SJCRH30 (cell line): ENCODE data around the gene TSKU. TPM values are rescaled to one million over a fixed set of nuclear protein-coding genes. Genes with fewer than 3 reads are reported as not detected.

Source experiments
- DNase-seq, 2 experiments: peaks; one replicate each; pipeline ENCODE4 v3.0.0-alpha.2; 2015 to 2020
- H3K27ac ChIP-seq: fragments of 250-450 bp; sonication (Bioruptor Pico); 2 replicates; pipeline ENCODE4 v1.5.1; 2020; ENCODE audit warnings: mild to moderate bottlenecking, moderate library complexity
- H3K27me3 ChIP-seq: fragments of 250-450 bp; sonication (Bioruptor Pico); 2 replicates; pipeline ENCODE4 v1.5.1; 2020; ENCODE audit warnings: mild to moderate bottlenecking, moderate library complexity
- H3K36me3 ChIP-seq: fragments of 250-450 bp; sonication (Bioruptor Pico); 2 replicates; pipeline ENCODE4 v1.5.1; 2020; ENCODE audit warnings: mild to moderate bottlenecking, moderate library complexity
- H3K4me1 ChIP-seq: fragments of 250-450 bp; sonication (Bioruptor Pico); 2 replicates; pipeline ENCODE4 v1.5.1; 2020; ENCODE audit warnings: mild to moderate bottlenecking, moderate library complexity
- H3K4me3 ChIP-seq: fragments of 250-450 bp; sonication (Bioruptor Pico); 2 replicates; pipeline ENCODE4 v1.5.1; 2020; ENCODE audit warnings: mild to moderate bottlenecking, moderate library complexity
- H3K9me3 ChIP-seq: fragments of 250-450 bp; sonication (Bioruptor Pico); replicated peaks from 2 replicates; pipeline ENCODE4 v1.5.1; 2020; ENCODE audit warnings: mild to moderate bottlenecking, moderate library complexity
- total RNA-seq: library from RNA; depleted of rRNA; stranded (reverse); fragments of >200 nt; shearing (Covaris generic); gene quantifications from 2 replicates; pipeline ENCODE4 v1.2.3, GENCODE V29; 2014

The TSKU gene
- total RNA-seq, 1 experiment from 2014 or later, result 18.2 TPM

DNA sequence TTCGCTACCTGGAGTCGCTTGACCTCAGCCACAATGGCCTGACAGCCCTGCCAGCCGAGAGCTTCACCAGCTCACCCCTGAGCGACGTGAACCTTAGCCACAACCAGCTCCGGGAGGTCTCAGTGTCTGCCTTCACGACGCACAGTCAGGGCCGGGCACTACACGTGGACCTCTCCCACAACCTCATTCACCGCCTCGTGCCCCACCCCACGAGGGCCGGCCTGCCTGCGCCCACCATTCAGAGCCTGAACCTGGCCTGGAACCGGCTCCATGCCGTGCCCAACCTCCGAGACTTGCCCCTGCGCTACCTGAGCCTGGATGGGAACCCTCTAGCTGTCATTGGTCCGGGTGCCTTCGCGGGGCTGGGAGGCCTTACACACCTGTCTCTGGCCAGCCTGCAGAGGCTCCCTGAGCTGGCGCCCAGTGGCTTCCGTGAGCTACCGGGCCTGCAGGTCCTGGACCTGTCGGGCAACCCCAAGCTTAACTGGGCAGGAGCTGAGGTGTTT is 12.8 kb downstream of the TSKU start:
- DNase-seq, result no peak
- H3K27ac ChIP-seq, result no peak overlapping the region
- H3K4me1 ChIP-seq, result peaks cover 17% of the 10 kb centered on the region; the same call in 1 of the 2 replicates
- no peaks in the 10 kb centered on the region for H3K36me3 ChIP-seq
- no peaks in the 10 kb centered on the region for H3K27me3 ChIP-seq
- H3K4me3 ChIP-seq, result no peak overlapping the region
- H3K9me3 ChIP-seq, result no peaks in the 10 kb centered on the region

GRCh38 chr11:76796511-76797198 is 13.5 kb downstream of the TSKU start:
- no peaks in the 10 kb centered on the region for H3K9me3 ChIP-seq
- DNase-seq, result no peak
- H3K27me3 ChIP-seq, result no peaks in the 10 kb centered on the region
- no peaks in the 10 kb centered on the region for H3K36me3 ChIP-seq
- no peak overlapping the region for H3K27ac ChIP-seq
- no peak overlapping the region for H3K4me3 ChIP-seq
- peaks cover 17% of the 10 kb centered on the region; the same call in 1 of the 2 replicates for H3K4me1 ChIP-seq

DNA sequence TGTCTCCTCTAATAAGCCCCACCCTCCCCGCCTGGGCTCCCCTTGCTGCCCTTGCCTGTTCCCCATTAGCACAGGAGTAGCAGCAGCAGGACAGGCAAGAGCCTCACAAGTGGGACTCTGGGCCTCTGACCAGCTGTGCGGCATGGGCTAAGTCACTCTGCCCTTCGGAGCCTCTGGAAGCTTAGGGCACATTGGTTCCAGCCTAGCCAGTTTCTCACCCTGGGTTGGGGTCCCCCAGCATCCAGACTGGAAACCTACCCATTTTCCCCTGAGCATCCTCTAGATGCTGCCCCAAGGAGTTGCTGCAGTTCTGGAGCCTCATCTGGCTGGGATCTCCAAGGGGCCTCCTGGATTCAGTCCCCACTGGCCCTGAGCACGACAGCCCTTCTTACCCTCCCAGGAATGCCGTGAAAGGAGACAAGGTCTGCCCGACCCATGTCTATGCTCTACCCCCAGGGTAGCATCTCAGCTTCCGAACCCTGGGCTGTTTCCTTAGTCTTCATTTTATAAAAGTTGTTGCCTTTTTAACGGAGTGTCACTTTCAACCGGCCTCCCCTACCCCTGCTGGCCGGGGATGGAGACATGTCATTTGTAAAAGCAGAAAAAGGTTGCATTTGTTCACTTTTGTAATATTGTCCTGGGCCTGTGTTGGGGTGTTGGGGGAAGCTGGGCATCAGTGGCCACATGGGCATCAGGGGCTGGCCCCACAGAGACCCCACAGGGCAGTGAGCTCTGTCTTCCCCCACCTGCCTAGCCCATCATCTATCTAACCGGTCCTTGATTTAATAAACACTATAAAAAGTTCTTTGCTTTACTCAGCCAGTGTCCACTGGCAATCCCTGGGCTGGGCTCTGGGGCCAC is 14.4 kb downstream of the TSKU start:
- H3K4me3 ChIP-seq, result no peak overlapping the region
- H3K27me3 ChIP-seq, result no peaks in the 10 kb centered on the region
- no peaks in the 10 kb centered on the region for H3K36me3 ChIP-seq
- no peaks in the 10 kb centered on the region for H3K9me3 ChIP-seq
- H3K27ac ChIP-seq, result no peak overlapping the region
- peaks cover 17% of the 10 kb centered on the region; the same call in 1 of the 2 replicates for H3K4me1 ChIP-seq
- DNase-seq, result no peak

DNA sequence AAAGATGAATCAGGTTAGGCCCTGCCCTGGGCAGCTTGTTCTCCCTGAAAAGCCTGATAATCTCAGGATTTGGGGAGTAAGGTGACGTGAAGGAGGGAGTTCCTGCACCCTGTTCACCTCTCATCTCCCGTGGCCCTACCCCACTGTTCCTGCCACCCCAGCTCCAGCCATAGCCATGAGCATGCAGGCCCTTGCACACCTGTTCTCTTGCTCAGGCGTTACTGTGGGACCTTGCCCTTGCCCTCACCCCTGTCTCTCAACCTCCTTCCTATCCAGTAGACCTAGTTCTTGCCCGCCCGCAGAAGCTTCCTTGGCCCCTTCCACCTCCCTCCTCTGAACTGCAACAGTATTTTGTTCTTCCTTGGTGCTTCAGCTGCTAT is 15.0 kb downstream of the TSKU start:
- no peak for DNase-seq
- H3K36me3 ChIP-seq, result no peaks in the 10 kb centered on the region
- H3K4me3 ChIP-seq, result no peak overlapping the region
- H3K27me3 ChIP-seq, result no peaks in the 10 kb centered on the region
- H3K9me3 ChIP-seq, result no peaks in the 10 kb centered on the region
- H3K27ac ChIP-seq, result no peak overlapping the region
- peaks cover 12% of the 10 kb centered on the region; the same call in 1 of the 2 replicates for H3K4me1 ChIP-seq

DNA sequence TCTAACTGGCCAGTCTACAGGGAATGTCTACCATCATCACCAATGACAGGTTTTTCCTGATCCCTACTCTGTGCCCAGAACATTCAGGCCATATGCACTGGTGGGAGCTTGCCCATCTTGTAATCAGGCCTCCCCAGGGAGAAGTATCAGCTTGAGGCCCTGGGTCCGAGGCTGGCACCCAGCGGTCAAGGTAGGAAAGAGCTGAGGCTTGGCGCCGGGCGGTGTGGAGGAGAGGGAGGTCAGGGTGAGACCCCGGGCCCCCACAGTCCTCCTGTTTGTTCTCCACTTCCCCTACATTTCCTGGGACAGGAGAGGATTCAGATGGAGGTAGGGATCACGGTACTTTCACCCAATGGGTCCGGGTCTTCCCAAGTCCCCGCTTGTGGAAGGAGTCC is 15.5 kb downstream of the TSKU start:
- Histone ChIP-seq H3K4me3 (no peak overlapping the region), H3K27ac (no peak overlapping the region), H3K4me1 (peaks cover 7% of the 10 kb centered on the region; the same call in 1 of the 2 replicates), H3K27me3 (no peaks in the 10 kb centered on the region), H3K9me3 (no peaks in the 10 kb centered on the region), H3K36me3 (no peaks in the 10 kb centered on the region)
- no peak for DNase-seq

- peaks cover 1% of the 10 kb centered on the region; the same call in 1 of the 2 replicates for H3K4me1 ChIP-seq
- H3K27me3 ChIP-seq, result no peaks in the 10 kb centered on the region
- no peak overlapping the region for H3K4me3 ChIP-seq
- no peak for DNase-seq
- no peak overlapping the region for H3K27ac ChIP-seq
- no peaks in the 10 kb centered on the region for H3K9me3 ChIP-seq
- H3K36me3 ChIP-seq, result no peaks in the 10 kb centered on the region
Observed at GRCh38 chr11:76799066-76799804, 16.1 kb downstream of the TSKU start.

GRCh38 chr11:76800466-76801200 is 17.5 kb downstream of the TSKU start:
- DNase-seq, result no peak
- no peaks in the 10 kb centered on the region for H3K4me1 ChIP-seq
- H3K36me3 ChIP-seq, result no peaks in the 10 kb centered on the region
- H3K27me3 ChIP-seq, result no peaks in the 10 kb centered on the region
- no peak overlapping the region for H3K4me3 ChIP-seq
- H3K27ac ChIP-seq, result no peak overlapping the region
- no peaks in the 10 kb centered on the region for H3K9me3 ChIP-seq

DNA sequence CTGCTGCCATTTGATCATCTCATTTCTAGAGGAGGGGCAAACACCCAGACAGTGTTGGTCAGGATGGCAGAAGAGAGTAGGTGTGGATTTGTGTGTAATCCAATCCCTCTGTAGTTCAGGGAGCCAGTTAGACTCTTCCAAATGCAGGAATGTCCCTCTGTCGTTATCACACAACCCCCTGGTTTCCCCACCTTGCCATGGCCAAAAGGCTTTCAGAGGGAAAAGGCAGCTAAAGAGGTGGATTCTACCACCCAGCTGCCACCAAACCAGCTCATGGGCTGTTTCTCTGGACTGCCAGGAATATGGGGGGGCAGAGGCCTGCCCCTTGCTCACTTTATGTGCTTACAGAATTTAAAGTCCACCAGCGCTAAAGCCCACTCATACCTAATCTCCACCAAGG is 18.1 kb downstream of the TSKU start:
- DNase-seq, result no peak
- H3K4me1 ChIP-seq, result no peaks in the 10 kb centered on the region
- H3K36me3 ChIP-seq, result no peaks in the 10 kb centered on the region
- no peaks in the 10 kb centered on the region for H3K27me3 ChIP-seq
- no peak overlapping the region for H3K27ac ChIP-seq
- H3K4me3 ChIP-seq, result no peak overlapping the region
- H3K9me3 ChIP-seq, result no peaks in the 10 kb centered on the region

- H3K4me1 ChIP-seq, result no peaks in the 10 kb centered on the region
- DNase-seq, result no peak
- no peak overlapping the region for H3K4me3 ChIP-seq
- no peaks in the 10 kb centered on the region for H3K27me3 ChIP-seq
- H3K27ac ChIP-seq, result no peak overlapping the region
- no peaks in the 10 kb centered on the region for H3K9me3 ChIP-seq
- H3K36me3 ChIP-seq, result no peaks in the 10 kb centered on the region
Observed at GRCh38 chr11:76801736-76802135, 18.6 kb downstream of the TSKU start.

- DNase-seq, result no peak
- H3K27me3 ChIP-seq, result no peaks in the 10 kb centered on the region
- H3K27ac ChIP-seq, result no peak overlapping the region
- H3K36me3 ChIP-seq, result no peaks in the 10 kb centered on the region
- H3K4me1 ChIP-seq, result no peaks in the 10 kb centered on the region
- H3K9me3 ChIP-seq, result no peaks in the 10 kb centered on the region
- no peak overlapping the region for H3K4me3 ChIP-seq
Observed at GRCh38 chr11:76802151-76802550, 19.0 kb downstream of the TSKU start.

- H3K27ac ChIP-seq, result no peak overlapping the region
- no peaks in the 10 kb centered on the region for H3K36me3 ChIP-seq
- H3K9me3 ChIP-seq, result no peaks in the 10 kb centered on the region
- H3K27me3 ChIP-seq, result no peaks in the 10 kb centered on the region
- H3K4me3 ChIP-seq, result no peak overlapping the region
- DNase-seq, result no peak
- no peaks in the 10 kb centered on the region for H3K4me1 ChIP-seq
Observed at GRCh38 chr11:76802621-76803020, 19.5 kb downstream of the TSKU start.

- Histone ChIP-seq H3K27me3 (no peaks in the 10 kb centered on the region), H3K9me3 (no peaks in the 10 kb centered on the region), H3K36me3 (no peaks in the 10 kb centered on the region), H3K4me3 (no peak overlapping the region), H3K4me1 (no peaks in the 10 kb centered on the region), H3K27ac (no peak overlapping the region)
- no peak for DNase-seq
Observed at GRCh38 chr11:76803023-76803422, 19.9 kb downstream of the TSKU start.

- Histone ChIP-seq H3K27me3 (no peaks in the 10 kb centered on the region), H3K9me3 (no peaks in the 10 kb centered on the region), H3K4me3 (no peak overlapping the region), H3K4me1 (no peaks in the 10 kb centered on the region), H3K27ac (no peak overlapping the region), H3K36me3 (no peaks in the 10 kb centered on the region)
- no peak for DNase-seq
Observed at GRCh38 chr11:76803811-76804600, 20.9 kb downstream of the TSKU start.
